Fibroblast of lung (primary cell): Measurements from ENCODE around the gene PLAAT2.

Source experiments
- CTCF ChIP-seq, 2 donors: IDR thresholded peaks in 1 of 2; conservative IDR thresholded peaks in 1 of 2; 1 replicate in 1 of 2; 2 replicates in 1 of 2; pipeline ENCODE4 v1.5.1; 2011 to 2012; ENCODE audit warnings: low read length in 2 of 2, control low read depth in 1 of 2, inconsistent platforms in 1 of 2, low read depth in 1 of 2, mild to moderate bottlenecking in 1 of 2
- EZH2 ChIP-seq: IDR thresholded peaks from 2 replicates; pipeline ENCODE4 v1.5.1; 2012; ENCODE audit warnings: low read length, control low read depth, mild to moderate bottlenecking; ENCODE audit errors: missing control alignments

GRCh38 chr11:63572026-63572688, 9.0 kb upstream of the PLAAT2 start:
- no peak for TF ChIP-seq CTCF (conservative IDR thresholded peaks at IDR 0.05 in 1 of 2, IDR thresholded peaks at IDR 0.05 in 1 of 2; ENCODE audit: low read depth in 1 of 2, low read length in 2 of 2)
- TF ChIP-seq EZH2: no peak
